Right lobe of liver (tissue), 4 donors: ENCODE measurements around the gene PHLDA1.

ENCODE experiments used
- POLR2A ChIP-seq: fragments of 450-650 bp; IDR thresholded peaks from one replicate; pipeline ENCODE4 v1.6.1; 2017; ENCODE audit warnings: antibody characterized with exemption, mild to moderate bottlenecking
- TF ChIP-seq, protein P1 (sequence below), 4 donors: fragments of 200-600 bp in 3 of 4; fragments of 450-650 bp in 1 of 4; IDR thresholded peaks; one replicate each; pipeline versions ENCODE4 v1.5.1 to v1.8.0; 2016 to 2022; ENCODE audit warnings: antibody characterized with exemption in 4 of 4, mild to moderate bottlenecking in 2 of 4
- donor health status: DM: no; HTN: no; CAD: no.
- donor health status: DM: no; HTN: no; CAD: no.
- donor health status: DM: no; HTN: yes; CAD: no.

DNA sequence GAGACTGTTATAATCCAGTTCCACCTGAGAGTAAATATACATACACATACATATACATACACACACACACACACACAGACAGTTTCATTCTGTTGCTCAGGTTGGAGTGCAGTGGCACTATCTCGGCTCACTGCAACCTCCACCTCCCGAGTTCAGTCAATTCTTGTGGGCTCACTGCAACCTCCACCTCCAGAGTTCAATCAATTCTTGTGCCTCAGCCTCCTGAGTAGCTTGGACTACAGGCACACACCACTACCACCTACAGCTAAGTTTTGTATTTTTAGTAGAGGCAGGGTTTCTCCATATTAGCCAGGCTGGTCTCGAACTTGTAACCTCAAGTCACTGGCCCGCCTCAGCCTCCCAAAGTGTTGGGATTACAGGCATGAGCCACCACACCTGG, 8.9 kb upstream of the PHLDA1 start:
- TF ChIP-seq, protein P1, sequence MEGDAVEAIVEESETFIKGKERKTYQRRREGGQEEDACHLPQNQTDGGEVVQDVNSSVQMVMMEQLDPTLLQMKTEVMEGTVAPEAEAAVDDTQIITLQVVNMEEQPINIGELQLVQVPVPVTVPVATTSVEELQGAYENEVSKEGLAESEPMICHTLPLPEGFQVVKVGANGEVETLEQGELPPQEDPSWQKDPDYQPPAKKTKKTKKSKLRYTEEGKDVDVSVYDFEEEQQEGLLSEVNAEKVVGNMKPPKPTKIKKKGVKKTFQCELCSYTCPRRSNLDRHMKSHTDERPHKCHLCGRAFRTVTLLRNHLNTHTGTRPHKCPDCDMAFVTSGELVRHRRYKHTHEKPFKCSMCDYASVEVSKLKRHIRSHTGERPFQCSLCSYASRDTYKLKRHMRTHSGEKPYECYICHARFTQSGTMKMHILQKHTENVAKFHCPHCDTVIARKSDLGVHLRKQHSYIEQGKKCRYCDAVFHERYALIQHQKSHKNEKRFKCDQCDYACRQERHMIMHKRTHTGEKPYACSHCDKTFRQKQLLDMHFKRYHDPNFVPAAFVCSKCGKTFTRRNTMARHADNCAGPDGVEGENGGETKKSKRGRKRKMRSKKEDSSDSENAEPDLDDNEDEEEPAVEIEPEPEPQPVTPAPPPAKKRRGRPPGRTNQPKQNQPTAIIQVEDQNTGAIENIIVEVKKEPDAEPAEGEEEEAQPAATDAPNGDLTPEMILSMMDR (IDR thresholded peaks at IDR 0.05) = no peak
- TF ChIP-seq POLR2A = no peak
